Measurements from ENCODE around the gene FRY. TPM values are rescaled to one million over a fixed set of nuclear protein-coding genes. Genes with fewer than 3 reads are reported as not detected.

The FRY gene
- total RNA-seq, 1 donor from 2014 or later: 5.4 TPM

GRCh38 chr13:32001154-32001768 is 30.3 kb upstream of the FRY start:
- Mint-ChIP-seq H3K9me3 (no peaks in the 10 kb centered on the region), H3K27me3 (ENCODE audit: low read depth) (no peaks in the 10 kb centered on the region), H3K4me3 (no peak overlapping the region), H3K36me3 (ENCODE audit: low read depth) (no peaks in the 10 kb centered on the region), H3K4me1 (no peaks in the 10 kb centered on the region), H3K27ac (ENCODE audit: unreplicated experiment) (no peak overlapping the region)
- DNase-seq (ENCODE audit: low read depth, low spot score): no peak
- TF ChIP-seq, protein P1, sequence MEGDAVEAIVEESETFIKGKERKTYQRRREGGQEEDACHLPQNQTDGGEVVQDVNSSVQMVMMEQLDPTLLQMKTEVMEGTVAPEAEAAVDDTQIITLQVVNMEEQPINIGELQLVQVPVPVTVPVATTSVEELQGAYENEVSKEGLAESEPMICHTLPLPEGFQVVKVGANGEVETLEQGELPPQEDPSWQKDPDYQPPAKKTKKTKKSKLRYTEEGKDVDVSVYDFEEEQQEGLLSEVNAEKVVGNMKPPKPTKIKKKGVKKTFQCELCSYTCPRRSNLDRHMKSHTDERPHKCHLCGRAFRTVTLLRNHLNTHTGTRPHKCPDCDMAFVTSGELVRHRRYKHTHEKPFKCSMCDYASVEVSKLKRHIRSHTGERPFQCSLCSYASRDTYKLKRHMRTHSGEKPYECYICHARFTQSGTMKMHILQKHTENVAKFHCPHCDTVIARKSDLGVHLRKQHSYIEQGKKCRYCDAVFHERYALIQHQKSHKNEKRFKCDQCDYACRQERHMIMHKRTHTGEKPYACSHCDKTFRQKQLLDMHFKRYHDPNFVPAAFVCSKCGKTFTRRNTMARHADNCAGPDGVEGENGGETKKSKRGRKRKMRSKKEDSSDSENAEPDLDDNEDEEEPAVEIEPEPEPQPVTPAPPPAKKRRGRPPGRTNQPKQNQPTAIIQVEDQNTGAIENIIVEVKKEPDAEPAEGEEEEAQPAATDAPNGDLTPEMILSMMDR (conservative IDR thresholded peaks at IDR 0.05): peak; percentile 62

DNA sequence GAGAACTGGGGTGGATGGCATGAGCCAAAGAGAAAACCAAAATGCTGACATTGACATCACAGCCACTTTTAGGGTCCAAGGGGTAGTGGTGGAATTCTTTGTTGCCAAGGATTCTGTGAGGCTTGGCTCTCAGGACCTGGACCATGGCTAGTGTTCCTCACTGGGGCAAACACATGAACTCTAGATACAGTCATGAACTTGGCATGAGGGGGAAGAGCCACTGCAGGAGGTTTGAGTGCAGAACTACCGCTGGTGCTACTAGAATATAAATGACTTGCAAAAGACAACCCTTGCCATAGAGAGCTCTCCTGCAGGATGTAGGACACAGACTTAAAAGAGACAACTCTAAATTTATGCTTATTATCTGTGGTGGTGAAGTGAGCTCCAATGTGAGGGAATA is 29.8 kb upstream of the FRY start:
- Mint-ChIP-seq H3K4me3 (no peak overlapping the region), H3K36me3 (ENCODE audit: low read depth) (no peaks in the 10 kb centered on the region), H3K9me3 (no peaks in the 10 kb centered on the region), H3K4me1 (no peaks in the 10 kb centered on the region), H3K27me3 (ENCODE audit: low read depth) (no peaks in the 10 kb centered on the region), H3K27ac (ENCODE audit: unreplicated experiment) (no peak overlapping the region)
- no peak for DNase-seq (ENCODE audit: low read depth, low spot score)
- TF ChIP-seq, protein P1 (conservative IDR thresholded peaks at IDR 0.05): no peak

DNA sequence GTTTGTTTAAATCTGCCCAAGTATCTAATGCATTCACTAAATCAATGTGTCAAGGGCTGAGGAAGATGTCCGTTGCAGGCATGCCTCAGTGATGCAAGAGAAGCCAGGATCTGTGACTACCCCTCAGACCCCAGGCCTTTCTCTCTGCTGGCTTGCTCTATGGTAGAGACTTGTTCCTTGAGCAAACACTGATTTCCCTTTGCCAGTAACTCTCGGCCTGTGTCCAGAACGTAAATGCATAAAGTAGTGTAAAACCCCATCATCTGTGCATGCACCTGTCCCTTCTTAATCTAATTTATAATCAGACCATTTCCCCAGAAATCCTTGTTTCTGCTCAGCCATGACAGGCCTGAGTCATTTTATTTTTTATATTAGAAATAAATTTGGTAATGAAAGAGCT is 28.7 kb upstream of the FRY start:
- no peaks in the 10 kb centered on the region for H3K4me1 Mint-ChIP-seq
- no peaks in the 10 kb centered on the region for H3K9me3 Mint-ChIP-seq

GRCh38 chr13:32007494-32007893 is 24.1 kb upstream of the FRY start:
- DNase-seq (ENCODE audit: low read depth, low spot score): no peak
- H3K36me3 Mint-ChIP-seq (ENCODE audit: low read depth): no peaks in the 10 kb centered on the region
- no peaks in the 10 kb centered on the region for H3K4me1 Mint-ChIP-seq
- TF ChIP-seq, protein P1 (conservative IDR thresholded peaks at IDR 0.05): no peak
- no peak overlapping the region for H3K27ac Mint-ChIP-seq (ENCODE audit: unreplicated experiment)
- H3K27me3 Mint-ChIP-seq (ENCODE audit: low read depth): no peaks in the 10 kb centered on the region
- no peaks in the 10 kb centered on the region for H3K9me3 Mint-ChIP-seq
- no peak overlapping the region for H3K4me3 Mint-ChIP-seq

More for the DNA sequence above, 28.7 kb upstream of the FRY start:
- H3K27ac Mint-ChIP-seq (ENCODE audit: unreplicated experiment): no peak overlapping the region
- H3K36me3 Mint-ChIP-seq (ENCODE audit: low read depth): no peaks in the 10 kb centered on the region
- H3K27me3 Mint-ChIP-seq (ENCODE audit: low read depth): no peaks in the 10 kb centered on the region
- H3K4me3 Mint-ChIP-seq: no peak overlapping the region
- TF ChIP-seq, protein P1 (conservative IDR thresholded peaks at IDR 0.05): no peak
- no peak for DNase-seq (ENCODE audit: low read depth, low spot score)

- Mint-ChIP-seq H3K9me3 (no peaks in the 10 kb centered on the region), H3K4me3 (no peak overlapping the region), H3K27ac (ENCODE audit: unreplicated experiment) (no peak overlapping the region), H3K36me3 (ENCODE audit: low read depth) (no peaks in the 10 kb centered on the region), H3K27me3 (ENCODE audit: low read depth) (no peaks in the 10 kb centered on the region), H3K4me1 (no peaks in the 10 kb centered on the region)
- DNase-seq (ENCODE audit: low read depth, low spot score): no peak
- TF ChIP-seq, protein P1 (conservative IDR thresholded peaks at IDR 0.05): no peak
Observed at GRCh38 chr13:32008518-32009175, 22.9 kb upstream of the FRY start.

Measured in neural crest cell (in vitro differentiated cells).